Activated naive CD4-positive, alpha-beta T cell treated with anti-CD3 and anti-CD28 coated beads, Interleukin-2, amount 50 U/mL, for 16 hours (primary cell): ENCODE data around the gene PCDH20.
"Not testable (repeated sequence)": the region's sequence is repeated elsewhere in the genome, so short reads cannot be mapped to it uniquely, and the experiment has no call there.

Experiments
- DNase-seq: peaks from one replicate; pipeline ENCODE4 v3.0.0-alpha.2; 2020

PCDH20 gene, protein sequence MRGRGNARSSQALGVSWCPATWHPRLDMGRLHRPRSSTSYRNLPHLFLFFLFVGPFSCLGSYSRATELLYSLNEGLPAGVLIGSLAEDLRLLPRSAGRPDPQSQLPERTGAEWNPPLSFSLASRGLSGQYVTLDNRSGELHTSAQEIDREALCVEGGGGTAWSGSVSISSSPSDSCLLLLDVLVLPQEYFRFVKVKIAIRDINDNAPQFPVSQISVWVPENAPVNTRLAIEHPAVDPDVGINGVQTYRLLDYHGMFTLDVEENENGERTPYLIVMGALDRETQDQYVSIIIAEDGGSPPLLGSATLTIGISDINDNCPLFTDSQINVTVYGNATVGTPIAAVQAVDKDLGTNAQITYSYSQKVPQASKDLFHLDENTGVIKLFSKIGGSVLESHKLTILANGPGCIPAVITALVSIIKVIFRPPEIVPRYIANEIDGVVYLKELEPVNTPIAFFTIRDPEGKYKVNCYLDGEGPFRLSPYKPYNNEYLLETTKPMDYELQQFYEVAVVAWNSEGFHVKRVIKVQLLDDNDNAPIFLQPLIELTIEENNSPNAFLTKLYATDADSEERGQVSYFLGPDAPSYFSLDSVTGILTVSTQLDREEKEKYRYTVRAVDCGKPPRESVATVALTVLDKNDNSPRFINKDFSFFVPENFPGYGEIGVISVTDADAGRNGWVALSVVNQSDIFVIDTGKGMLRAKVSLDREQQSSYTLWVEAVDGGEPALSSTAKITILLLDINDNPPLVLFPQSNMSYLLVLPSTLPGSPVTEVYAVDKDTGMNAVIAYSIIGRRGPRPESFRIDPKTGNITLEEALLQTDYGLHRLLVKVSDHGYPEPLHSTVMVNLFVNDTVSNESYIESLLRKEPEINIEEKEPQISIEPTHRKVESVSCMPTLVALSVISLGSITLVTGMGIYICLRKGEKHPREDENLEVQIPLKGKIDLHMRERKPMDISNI

DNA sequence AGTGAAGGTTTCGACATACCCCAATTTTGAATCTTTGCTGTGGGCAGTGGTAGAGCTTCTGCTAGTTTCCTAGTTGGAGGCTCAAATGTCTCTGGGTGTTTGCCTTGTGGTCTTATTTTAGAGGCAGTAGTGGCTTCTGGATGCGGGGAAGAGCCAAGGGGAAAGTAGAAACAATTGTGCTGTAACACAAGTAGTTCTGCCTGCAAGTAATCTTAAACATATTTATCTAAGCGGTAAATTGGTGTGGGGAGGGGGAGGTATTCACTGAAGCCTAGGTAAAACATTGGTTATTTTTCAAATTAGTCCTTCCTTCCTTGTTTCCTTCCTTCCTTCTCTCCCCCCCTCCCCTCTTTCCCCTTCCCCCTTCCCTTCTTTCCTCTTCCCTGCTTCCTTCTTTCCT is at the start of gene PCDH20:
Gene PCDH20, minus strand, starts transcription at position 101 of the 400 bp plus-strand sequence. CDS start 691 bp downstream, outside the sequence.
- DNase-seq, result no peak

DNA sequence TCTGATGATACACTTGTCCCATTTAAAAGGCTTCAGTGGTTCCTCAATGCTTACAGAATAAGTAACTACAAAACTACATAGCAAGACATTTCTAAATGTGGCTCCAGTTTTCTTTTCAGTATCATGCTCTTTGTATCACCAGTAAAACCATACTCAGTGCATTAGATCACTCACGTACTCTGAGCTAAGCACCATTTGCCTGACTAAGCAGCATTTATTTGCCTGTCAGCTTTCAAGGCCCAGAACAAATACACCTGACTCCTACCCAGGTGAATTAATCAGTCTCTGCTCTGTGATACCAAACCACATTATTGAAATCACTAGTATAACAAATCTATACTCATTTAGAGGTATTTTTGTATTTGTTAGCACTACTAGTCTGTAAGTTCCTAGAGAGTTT is 47.4 kb upstream of the PCDH20 start:
- no peak for DNase-seq

DNA sequence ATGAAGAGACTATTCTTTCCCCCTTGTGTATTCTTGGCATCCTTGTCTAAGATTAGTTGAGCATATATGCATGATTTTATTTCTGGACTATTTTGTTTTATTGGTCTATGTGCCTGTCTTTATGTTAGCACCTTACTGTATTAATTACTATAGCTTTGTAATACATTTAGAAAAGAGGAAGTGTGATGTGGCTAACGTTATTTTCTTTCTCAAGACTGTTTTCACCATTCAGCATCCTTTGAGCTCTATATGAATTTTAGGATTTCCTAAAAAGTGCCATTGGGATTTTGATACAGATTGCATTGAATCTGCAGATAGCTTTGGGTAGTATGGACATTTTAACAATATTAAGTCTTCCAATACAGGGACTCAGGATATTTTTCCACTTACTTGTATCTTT is 37.5 kb upstream of the PCDH20 start:
- DNase-seq, result no peak

DNA sequence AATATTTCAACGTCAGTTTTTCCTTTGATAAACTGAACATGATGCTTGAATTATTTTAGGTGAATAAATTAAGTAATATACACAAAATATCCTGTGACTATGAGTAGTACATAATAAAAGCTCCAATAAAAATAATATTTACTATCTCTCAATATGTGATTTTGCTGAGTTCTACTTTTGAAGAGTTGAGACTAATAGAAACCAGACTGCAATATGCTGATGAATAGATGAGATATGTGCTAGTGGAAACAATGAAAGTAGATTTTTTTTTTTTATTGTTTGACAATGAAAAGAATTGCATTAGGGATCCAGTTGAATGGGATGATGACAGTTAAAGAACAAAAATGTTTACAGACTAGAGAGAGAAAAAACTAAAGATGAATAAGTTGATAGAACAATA is 16.4 kb upstream of the PCDH20 start:
- DNase-seq, result no peak

DNA sequence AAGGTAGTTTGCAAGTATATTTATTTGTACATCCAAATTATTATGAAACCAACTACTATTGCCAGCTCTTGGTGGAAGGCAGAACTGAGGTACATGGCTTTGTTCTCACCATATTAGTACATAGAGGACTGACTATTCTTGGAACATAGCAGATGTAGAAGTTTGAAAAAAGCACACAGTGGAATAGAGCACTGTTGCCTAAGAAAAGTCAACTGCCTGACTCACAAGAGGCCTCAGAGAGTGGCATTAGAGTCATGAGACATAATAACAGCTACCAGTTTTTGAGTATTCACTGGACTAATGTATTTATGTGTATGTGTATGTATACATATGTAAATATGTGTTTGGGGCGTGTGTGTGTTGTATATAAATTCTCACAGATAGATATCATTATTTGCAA is 8.3 kb upstream of the PCDH20 start:
- no peak for DNase-seq

DNA sequence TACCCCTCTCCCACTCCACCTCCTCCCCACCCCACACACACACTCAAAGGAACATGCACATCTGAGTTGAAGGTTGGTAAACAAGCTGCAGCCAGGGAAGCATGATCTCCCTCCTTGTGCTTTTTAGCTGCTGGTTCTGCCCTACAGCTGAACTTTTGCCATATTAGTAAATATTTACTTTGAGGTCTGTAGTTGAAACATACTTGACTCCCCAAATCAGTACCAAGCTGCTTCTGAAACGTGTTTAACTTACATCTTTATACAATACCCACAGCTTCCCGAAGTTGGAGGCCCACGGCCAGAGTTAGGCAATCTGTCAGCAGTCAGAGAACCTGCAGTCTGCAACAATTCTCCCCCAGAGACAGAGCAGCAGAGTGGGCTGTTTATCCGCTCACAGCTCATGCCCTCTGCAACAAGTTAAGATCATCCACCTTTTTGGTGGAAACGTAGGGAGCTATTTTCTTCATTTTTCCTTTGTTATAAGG is 1.5 kb upstream of the PCDH20 start:
- no peak for DNase-seq

DNA sequence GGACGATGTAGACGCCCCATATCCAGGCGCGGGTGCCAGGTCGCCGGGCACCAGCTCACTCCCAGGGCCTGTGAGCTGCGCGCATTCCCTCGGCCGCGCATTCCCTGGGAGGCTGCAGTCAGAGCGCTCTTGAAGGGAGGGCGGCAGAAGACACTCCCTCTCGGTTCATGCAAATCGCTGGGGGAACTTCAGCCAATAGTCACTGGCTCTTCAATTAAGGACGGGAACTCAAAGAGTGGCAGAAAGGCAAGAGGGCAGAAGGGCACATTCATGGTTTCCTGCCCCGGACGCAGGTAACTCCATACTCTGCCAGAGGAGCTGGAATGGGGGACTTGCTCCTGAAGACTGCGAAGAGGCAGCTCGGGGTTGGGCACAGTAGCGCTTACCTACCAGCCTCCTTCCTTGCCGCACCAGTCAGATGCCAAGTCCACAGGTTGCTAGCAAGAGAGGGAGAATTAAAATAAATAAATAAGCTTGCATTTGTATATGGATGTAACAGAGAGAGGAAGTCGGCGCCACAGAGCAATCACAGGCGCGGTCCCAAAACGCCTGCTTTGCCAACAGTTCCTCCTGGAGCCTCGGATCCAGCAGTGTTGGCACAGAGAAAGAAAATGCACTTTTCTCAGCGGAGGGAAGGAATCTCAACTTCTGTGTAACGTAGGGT is 459 bp downstream of the PCDH20 start:
- DNase-seq, result no peak

DNA sequence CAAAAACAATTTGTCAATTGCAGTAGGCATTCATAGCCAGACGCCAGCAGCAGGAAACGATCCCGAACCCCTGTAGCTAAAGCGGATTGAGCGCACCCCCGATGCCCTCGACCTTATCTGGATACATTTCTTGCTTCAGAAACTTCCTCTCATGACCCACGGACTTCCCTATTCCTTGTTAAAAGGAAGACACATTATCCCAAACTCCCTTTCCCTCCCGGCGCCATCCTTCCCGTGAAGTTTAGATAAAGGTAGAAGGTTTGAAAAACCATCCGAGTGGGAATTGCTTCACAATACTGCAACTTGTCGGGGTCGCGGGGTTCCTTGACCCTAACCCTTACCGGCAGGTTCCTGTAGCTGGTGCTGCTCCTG is 977 bp downstream of the PCDH20 start:
- no peak for DNase-seq

DNA sequence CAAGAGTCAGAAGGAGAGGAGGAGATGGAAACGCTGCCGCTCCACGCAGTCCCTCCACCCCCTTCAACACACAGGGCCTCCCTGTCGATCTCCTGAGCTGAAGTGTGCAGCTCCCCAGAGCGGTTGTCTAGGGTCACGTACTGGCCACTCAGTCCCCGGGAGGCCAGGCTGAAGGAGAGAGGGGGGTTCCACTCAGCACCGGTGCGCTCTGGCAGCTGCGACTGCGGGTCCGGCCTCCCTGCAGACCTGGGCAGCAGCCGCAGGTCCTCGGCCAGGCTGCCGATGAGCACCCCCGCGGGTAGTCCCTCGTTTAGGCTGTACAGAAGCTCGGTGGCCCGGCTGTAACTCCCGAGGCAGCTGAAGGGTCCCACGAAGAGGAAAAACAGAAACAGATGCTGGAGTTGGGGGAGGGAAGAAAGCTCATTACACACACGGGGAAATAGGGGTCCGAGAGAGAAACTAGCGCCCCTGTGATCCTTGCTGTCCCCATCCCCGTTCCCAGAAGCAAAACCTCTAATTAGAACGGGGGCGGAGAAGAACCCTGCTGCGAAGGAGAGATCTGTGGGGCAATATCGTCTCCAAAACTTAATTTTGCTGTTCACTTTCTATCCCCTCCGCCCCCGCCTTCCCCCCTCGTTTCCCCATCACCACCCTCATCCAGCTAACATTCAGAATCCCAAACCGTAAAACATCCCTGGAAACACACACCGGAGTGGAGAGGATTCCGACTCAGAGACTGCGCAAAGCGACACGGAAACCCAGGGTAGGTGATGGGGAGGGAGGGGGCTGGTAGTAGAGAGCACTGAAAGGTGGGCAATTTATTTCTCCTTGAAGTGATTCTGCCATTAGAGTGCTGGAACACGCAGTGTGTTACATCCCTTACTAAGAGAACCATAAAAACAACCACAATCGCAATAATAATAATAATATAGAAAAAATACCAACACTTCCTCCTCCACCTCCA is 1.8 kb downstream of the PCDH20 start:
- no peak for DNase-seq

DNA sequence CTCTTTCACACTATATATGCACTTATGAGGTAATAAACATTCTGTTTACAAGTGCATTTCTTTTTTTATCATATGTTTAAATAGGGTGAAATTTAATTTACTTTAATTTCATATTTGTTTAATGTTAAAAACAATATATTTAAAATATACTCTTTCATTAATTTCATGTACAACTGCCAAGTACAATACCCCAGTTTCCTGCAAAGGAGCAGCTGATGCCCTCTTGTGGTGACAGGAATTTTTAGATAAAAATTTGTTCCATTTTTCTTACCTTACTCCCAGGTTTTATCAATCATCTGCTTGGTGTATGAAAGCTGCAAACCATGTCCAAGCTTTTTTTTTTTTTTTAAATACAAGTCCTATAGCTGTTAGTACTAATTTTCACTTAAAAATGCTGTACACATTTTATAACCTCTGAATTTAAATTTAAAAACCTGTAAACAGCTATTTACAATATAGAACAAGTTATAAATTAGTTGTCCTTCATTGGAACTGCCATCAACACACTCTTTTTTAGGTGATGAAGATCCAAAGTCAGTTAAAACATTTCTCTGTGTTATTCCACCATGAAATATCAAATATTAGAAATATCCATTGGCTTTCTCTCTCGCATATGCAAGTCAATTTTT is 4.9 kb downstream of the PCDH20 start:
- no peak for DNase-seq

DNA sequence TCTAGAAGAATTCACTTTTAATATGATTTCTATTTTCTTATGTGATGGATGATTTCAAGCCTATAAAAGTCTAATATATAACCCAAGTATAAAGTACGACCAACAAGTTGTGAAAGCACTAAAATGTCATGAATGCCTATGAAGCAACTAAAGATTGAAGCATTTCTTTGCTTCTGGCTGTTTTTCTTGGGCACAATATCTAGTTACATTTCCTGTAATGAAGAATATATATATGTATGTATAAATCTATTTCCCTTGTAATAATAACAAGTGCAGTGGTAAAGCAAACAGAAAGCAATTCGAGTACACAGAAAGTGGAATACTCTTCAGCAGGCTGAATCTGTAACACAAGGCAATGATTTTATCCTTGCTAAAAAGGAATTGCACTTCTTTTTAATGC is 5.4 kb downstream of the PCDH20 start:
- no peak for DNase-seq

DNA sequence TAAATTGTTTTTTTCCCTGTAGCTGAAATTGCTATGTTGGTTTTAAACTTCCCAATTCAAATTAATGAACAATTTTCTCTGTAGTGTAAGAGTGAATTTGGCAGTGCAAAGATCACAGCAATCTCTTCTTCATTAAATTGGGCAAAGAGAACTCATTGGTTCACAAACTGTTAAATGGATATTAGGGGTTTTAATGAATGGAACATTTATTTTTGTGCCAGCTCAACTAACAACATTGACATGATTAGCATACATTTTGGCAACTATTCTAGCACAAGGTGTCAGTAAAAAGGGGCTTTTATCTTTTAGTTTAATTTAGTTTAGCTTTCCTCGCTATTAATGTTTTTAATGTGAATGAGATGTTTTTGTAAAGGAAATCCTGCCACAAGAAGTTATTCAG is 7.1 kb downstream of the PCDH20 start:
- DNase-seq, result no peak

DNA sequence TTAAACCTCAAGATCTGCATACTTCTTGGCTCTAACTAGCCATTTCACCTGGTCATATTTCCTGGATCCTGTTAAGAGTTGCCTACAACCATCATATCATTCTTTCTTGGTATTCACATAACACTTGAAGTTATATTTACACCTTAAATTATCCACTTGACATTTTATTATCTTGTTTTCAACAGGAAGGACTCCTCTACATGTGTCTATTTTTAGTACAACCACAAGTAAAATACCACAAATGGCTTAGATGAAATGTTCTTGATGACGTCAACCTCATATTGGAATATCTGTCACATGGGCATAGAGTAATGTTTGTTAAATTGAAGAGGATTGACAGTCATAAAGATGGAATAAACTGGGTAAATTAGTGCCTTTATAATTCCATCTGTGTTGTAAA is 9.4 kb downstream of the PCDH20 start:
- DNase-seq, result no peak

DNA sequence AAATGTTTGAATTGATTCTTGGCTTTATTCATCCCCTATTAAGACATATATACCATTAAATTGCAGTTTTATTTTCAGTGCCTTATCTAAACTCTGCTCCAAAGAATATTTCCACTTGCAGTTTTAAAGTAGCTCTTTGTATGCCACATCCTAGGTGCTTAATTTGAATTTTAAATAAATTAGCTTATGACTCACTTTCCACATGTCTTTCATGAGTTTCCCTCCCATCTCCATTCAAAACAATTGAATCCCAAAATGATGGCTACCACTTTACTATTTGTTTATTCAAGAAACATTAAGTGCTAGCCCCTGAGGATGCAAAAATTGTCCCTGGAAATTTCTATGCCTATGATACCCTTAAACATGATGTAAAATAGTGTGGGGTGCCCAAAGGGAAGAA is 19.5 kb downstream of the PCDH20 start:
- DNase-seq, result no peak

DNA sequence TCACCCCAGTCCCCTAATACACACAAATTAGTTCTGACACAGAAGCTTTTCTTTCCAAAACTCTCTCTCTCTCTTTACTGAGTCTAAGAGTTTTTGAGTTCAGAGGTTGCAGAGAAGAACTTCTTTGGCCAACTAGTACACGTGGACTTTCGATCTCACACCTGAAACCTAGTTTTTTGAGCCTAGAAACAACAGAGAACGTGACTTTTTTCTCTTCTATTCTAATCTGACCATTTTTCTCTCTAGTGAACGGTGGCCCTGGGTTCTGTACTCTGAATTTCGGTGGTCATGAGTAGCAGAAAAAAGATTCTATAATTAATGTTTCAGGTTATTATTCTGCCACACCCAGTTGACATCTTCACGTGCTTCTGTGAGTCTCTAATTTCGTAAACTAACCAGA is 24.2 kb downstream of the PCDH20 start:
- DNase-seq, result no peak

DNA sequence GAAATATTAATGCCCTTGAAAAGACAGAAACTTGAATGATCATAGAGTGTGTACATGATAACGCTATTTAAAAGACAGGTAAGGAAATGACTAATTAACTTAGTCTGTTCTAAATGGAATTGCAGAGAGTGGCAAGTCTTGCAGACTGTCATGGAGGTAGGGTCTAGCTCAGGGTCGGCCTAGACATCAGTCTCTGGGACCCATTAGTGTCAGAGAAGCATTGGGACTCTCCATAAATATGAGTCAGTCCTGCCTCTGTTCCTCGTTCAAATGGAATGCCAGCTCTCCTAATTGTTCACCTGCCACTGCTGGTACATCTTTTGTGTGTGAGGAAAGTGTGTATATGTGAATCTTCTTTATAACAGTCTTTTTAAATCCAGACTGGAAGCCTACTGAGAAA is 28.0 kb downstream of the PCDH20 start:
- DNase-seq, result no peak

DNA sequence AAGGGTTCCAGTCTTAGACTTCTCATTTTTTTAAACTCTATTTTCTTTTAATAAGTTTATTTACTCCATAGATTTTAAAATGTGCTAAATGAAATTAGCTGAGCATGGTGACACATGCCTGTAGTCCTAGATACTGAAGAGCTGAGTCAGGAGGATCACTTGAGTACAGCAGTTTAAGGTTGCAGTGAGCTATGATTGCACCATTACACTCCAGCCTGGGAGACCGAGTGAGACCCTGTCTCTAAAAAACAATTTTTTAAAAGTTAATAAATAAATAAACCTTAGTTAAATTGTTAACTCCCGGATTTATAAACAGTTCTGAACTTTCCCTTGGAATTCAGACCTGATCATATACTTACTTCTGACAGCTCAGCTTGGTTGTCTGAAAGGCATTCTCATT is 32.5 kb downstream of the PCDH20 start:
- DNase-seq, result no peak

DNA sequence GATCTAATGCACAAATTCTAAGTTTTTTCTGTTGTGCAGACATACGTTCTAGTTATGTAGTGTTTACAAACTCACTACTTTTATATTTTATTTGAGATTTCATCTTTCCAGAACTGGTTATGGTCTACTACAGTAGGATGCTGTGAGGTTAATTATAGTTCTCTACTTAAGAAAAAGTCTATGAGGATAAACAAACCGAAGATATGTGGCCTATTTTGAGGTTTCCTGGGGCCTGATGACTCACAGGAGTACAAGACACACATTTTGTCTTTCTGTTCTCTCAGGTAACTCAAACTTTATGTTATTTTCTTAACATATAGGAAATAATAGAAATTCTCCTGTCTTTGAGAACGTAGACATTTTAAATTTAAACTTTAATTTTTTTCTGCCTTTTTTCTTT is 45.1 kb downstream of the PCDH20 start:
- no peak for DNase-seq

DNA sequence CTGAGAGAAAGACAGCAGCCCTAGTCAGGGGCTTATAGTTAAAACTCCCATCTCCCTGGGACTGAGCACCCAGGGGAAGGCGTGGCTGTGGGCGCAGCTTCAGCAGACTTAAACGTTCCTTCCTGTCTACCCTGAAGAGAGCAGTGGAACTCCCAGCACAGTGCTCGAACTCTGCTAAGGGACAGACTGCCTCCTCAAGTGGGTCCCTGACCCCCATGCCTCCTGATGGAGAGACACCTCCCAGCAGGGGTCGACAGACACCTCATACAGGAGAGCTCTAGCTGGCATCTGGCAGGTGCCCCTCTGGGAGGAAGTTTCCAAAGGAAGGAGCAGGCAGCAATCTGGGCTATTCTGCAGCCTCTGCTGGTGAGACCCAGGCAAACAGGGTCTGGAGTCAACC is 51.0 kb downstream of the PCDH20 start:
- DNase-seq, result not testable (repeated sequence)

DNA sequence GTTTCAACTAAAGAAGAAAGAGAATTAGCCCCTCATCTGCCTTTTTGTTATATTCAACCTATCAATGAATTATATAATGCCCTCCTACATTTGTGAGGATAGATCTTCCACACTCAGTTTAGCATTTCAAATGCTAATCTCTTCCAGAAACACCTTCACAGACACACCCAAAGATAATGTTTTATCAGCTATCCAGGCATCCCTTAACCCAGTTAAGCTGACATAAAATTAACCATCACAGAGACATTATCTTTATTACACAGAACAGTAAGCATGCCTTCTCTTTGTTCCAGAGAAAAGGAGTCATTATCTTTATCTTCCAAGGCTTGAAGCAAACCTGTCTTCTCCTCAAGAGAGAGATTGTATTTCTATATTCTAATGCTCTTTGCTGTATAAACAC is 53.1 kb downstream of the PCDH20 start:
- DNase-seq, result no peak
